ENCODE measurements around the gene PGAP6. TPM values are rescaled to one million over a fixed set of nuclear protein-coding genes. Genes with fewer than 3 reads are reported as not detected.

Gene PGAP6
- polyA plus RNA-seq, 1 of the 3 experiments (the other 2 are of a cell fraction) = 133 TPM

- Histone ChIP-seq H3K27me3 (ENCODE audit: insufficient read depth) (no peaks in the 10 kb centered on the region), H3K9ac (no peak overlapping the region), H3K79me2 (ENCODE audit: insufficient read depth) (no peaks in the 10 kb centered on the region), H2AFZ (ENCODE audit: low read depth) (no peak overlapping the region), H3K4me3 (ENCODE audit: low read depth in 2 of 2, low read length in 1 of 2) (no peak overlapping the region), H3F3A (replicated peaks; ENCODE audit: insufficient read depth) (peaks cover 8% of the 10 kb centered on the region), H3K27ac (ENCODE audit: low read depth in 2 of 2, low read length in 1 of 2) (no peak overlapping the region), H3K9me2 (no peaks in the 10 kb centered on the region), H3K4me1 (ENCODE audit: control insufficient read depth in 1 of 2, insufficient read depth in 2 of 2, low read depth in 1 of 2, low read length in 1 of 2) (peaks cover 0 to 18% of the 10 kb centered on the region in 2 experiments; a peak in 1 of 4 replicates), H3K4me2 (no peak overlapping the region), H3K36me3 (replicated peaks in 1 of 2; ENCODE audit: control insufficient read depth in 1 of 2, insufficient read depth in 2 of 2, low read length in 1 of 2) (peaks cover 0 to under 1% of the 10 kb centered on the region in 2 experiments), H4K20me1 (ENCODE audit: insufficient read depth) (no peaks in the 10 kb centered on the region), H3K9me3 (no peaks in the 10 kb centered on the region)
- WGBS (ENCODE audit: low lambda C conversion rate) = 47% methylated on average over 18 of the region's 30 CpGs
- CTCF ChIA-PET = interaction anchor here (0.6 to 4.8 kb wide), 50 partner anchors 8 to 323 kb away, joined by 3 to 74 read pairs (median 5); partner anchors contain the start of genes ARHGDIG, AXIN1, FAM234A and HBM
- TF ChIP-seq SMC3 (IDR thresholded peaks at IDR 0.05; ENCODE audit: low read depth, low read length) (peak; percentile 69), RAD21 (IDR thresholded peaks at IDR 0.05; ENCODE audit: low read length) (peak; percentile 93)
- TF ChIP-seq, protein P1, sequence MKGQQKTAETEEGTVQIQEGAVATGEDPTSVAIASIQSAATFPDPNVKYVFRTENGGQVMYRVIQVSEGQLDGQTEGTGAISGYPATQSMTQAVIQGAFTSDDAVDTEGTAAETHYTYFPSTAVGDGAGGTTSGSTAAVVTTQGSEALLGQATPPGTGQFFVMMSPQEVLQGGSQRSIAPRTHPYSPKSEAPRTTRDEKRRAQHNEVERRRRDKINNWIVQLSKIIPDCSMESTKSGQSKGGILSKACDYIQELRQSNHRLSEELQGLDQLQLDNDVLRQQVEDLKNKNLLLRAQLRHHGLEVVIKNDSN (IDR thresholded peaks at IDR 0.05; ENCODE audit: borderline replicate concordance, low read depth) = no peak
- TF ChIP-seq, protein P2, sequence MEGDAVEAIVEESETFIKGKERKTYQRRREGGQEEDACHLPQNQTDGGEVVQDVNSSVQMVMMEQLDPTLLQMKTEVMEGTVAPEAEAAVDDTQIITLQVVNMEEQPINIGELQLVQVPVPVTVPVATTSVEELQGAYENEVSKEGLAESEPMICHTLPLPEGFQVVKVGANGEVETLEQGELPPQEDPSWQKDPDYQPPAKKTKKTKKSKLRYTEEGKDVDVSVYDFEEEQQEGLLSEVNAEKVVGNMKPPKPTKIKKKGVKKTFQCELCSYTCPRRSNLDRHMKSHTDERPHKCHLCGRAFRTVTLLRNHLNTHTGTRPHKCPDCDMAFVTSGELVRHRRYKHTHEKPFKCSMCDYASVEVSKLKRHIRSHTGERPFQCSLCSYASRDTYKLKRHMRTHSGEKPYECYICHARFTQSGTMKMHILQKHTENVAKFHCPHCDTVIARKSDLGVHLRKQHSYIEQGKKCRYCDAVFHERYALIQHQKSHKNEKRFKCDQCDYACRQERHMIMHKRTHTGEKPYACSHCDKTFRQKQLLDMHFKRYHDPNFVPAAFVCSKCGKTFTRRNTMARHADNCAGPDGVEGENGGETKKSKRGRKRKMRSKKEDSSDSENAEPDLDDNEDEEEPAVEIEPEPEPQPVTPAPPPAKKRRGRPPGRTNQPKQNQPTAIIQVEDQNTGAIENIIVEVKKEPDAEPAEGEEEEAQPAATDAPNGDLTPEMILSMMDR (IDR thresholded peaks at IDR 0.05) = peak; percentile 69
- DNase-seq = peak; percentile 90
- POLR2A ChIA-PET = interaction anchor here (1.0 kb wide), 1 partner anchor 9 kb away, joined by 3 read pairs; the partner anchor contains the start of gene AXIN1
These were observed 19.7 kb downstream of the PGAP6 start for GRCh38 chr16:361872-362701.

DNA sequence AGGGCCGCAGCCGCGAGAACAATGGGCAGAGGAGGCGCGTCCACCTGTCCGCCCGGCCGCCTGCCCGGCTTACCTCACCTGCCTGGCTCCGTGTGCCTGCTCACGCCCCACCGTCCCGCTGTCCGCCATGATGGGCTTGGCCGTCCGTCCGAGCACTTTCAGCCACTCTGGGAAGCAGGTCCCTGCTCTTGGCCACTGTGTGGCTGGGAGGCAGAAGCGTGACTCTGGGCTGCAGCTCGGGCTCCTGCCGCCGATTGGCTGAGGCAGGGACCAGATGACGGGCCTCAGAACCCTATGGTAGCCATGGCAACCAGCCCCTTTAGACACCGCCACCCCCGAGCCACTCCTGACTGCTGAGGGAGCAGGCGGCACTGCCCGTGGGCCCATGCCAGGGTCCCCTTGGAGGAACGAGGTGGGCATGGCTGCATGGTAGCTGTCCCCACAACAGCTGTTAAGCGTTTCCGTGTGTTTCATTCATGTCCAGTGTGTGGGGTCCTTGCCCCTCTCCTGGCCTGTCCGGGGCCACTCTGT, 20.4 kb downstream of the PGAP6 start:
- Histone ChIP-seq H3K4me1 (ENCODE audit: control insufficient read depth in 1 of 2, insufficient read depth in 2 of 2, low read depth in 1 of 2, low read length in 1 of 2) (peaks cover 0 to 18% of the 10 kb centered on the region in 2 experiments; a peak in 1 of 4 replicates), H2AFZ (ENCODE audit: low read depth) (no peak overlapping the region), H3K27me3 (ENCODE audit: insufficient read depth) (no peaks in the 10 kb centered on the region), H3K27ac (ENCODE audit: low read depth in 2 of 2, low read length in 1 of 2) (no peak overlapping the region), H4K20me1 (ENCODE audit: insufficient read depth) (no peaks in the 10 kb centered on the region), H3F3A (replicated peaks; ENCODE audit: insufficient read depth) (peaks cover 5% of the 10 kb centered on the region), H3K9me2 (no peaks in the 10 kb centered on the region), H3K36me3 (replicated peaks in 1 of 2; ENCODE audit: control insufficient read depth in 1 of 2, insufficient read depth in 2 of 2, low read length in 1 of 2) (no peaks in the 10 kb centered on the region), H3K9me3 (no peaks in the 10 kb centered on the region), H3K9ac (no peak overlapping the region), H3K4me3 (ENCODE audit: low read depth in 2 of 2, low read length in 1 of 2) (no peak overlapping the region), H3K4me2 (no peak overlapping the region), H3K79me2 (ENCODE audit: insufficient read depth) (no peaks in the 10 kb centered on the region)
- TF ChIP-seq YY1 (IDR thresholded peaks at IDR 0.05; ENCODE audit: low read depth) (no peak), PBX3 (IDR thresholded peaks at IDR 0.05) (no peak), TEAD4 (IDR thresholded peaks at IDR 0.05; ENCODE audit: borderline replicate concordance, insufficient read depth) (no peak), RXRA (IDR thresholded peaks at IDR 0.05; ENCODE audit: borderline replicate concordance, low read depth) (no peak), MEF2A (IDR thresholded peaks at IDR 0.05; ENCODE audit: borderline replicate concordance, low read depth) (no peak), NFIC (IDR thresholded peaks at IDR 0.05; ENCODE audit: borderline replicate concordance) (no peak), POLR2AphosphoS5 (IDR thresholded peaks at IDR 0.05; ENCODE audit: low read depth, low read length) (no peak), CHD2 (IDR thresholded peaks at IDR 0.05; ENCODE audit: low read length, partially characterized antibody) (no peak), FOSL2 (IDR thresholded peaks at IDR 0.05; ENCODE audit: borderline replicate concordance, low read depth) (no peak), MAX (IDR thresholded peaks at IDR 0.05; ENCODE audit: low read depth) (no peak), EP300 (IDR thresholded peaks at IDR 0.05; ENCODE audit: borderline replicate concordance in 1 of 2, low read depth in 1 of 2, low read length in 1 of 2) (no peak), TCF12 (IDR thresholded peaks at IDR 0.05) (no peak), RCOR1 (IDR thresholded peaks at IDR 0.05; ENCODE audit: low read length) (no peak), SMC3 (IDR thresholded peaks at IDR 0.05; ENCODE audit: low read depth, low read length) (no peak), GABPA (IDR thresholded peaks at IDR 0.05; ENCODE audit: low read depth) (no peak), GATA2 (CRISPR knock-in tag; IDR thresholded peaks at IDR 0.05) (no peak)
- TF ChIP-seq, protein P2 (IDR thresholded peaks at IDR 0.05) = no peak
- 80% methylated on average over 19 of the region's 30 CpGs for WGBS (ENCODE audit: low lambda C conversion rate)
- ChIA-PET POLR2A (interaction anchor here (1.0 kb wide), 1 partner anchor 8 kb away, joined by 3 read pairs; the partner anchor contains the start of gene AXIN1), CTCF (interaction anchor here (0.7 to 4.8 kb wide), 31 partner anchors 9 to 297 kb away, joined by 3 to 74 read pairs (median 7); partner anchors contain the start of genes ARHGDIG, AXIN1, FAM234A and HBM)
- DNase-seq = no peak

Measured in SK-N-SH (cell line).